GM21423 (cell line): ENCODE results near the gene MRPL44.
A peak's percentile ranks its signal among the peaks of the same experiment; 100 is the strongest.

Source experiments
- ATAC-seq: cut with Tn5 transposase; IDR thresholded peaks from one replicate; pipeline ENCODE4 v1.9.1; 2021; ENCODE audit warnings: mild to moderate bottlenecking, moderate library complexity; ENCODE audit not compliant: unreplicated experiment

The MRPL44 gene

DNA sequence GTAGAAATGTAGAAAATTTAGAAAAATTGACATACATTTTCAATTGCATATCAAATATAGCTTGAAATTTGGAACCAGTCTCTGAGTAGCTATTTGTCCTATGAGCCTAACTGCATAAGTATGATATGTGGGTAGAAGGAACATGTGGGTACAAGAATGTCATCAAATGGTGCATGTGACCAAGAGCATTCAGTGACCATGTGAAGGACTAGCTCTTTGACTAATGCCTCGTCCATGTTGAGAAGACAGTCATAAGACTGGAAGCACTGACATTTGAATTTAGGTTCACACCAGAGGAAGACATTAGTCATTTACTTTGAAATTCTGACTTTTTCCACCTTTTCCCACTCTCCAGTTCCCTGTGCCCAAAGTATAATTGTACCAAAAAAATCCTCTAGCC is 12.6 kb downstream of the MRPL44 start:
- no peak for ATAC-seq

DNA sequence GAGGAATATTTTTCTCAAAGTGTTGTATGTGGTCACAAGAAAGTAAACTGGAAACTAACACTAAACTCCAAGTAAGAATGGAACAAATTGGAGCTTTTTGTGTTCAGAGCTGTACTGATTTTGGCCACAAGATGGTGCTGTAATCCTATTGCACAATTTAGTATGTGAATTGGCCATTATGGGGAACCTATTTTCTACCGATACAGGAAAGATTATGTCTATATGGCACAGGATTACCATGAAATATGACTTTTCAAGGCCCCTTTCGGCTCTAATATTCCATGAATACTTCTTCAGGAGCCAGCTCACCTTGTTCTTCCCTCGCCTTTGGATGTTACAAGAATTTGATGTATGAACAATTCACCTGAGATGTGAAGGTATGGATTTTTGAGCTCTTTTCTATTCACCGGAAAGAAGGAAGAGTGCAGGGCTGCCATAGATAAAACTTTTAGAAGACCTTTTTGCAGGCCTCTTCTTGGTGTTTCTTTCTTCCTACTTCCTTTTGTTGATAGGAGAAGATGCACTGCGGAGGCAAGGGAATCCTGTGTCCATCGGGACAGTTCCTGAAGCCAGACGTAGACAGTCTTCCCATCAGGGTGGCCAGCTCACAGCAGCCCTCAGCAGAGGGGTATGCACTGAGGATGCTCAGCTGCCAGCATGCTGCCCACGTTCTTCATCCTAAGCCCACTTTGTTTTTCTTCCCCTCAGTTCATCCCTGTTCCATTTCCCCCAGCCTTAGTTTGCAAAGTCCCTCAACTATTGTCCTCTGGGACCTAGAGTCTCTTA is 13.3 kb downstream of the MRPL44 start:
- peak; percentile 71 for ATAC-seq

DNA sequence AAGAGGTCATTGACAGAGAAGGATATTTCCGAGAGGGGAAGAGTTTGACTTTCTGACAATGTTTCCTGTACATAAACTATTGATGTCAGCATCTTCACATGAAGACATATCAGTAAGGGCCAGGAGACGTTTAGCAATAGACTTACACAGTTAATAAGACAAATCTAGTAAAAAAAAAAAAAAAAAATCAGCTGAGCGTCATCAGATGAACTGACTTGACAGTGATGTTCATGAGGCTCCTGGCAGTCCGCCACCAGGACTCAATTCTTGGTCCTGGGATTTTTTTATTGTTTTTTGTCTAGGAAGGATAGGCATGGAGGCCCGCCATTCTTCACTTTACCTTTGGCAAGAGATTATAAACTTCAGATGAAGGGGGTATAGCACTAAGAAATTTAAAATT is 14.5 kb downstream of the MRPL44 start:
- ATAC-seq, result no peak

GRCh38 chr2:223972656-223973102 is 15.4 kb downstream of the MRPL44 start:
- ATAC-seq, result no peak

DNA sequence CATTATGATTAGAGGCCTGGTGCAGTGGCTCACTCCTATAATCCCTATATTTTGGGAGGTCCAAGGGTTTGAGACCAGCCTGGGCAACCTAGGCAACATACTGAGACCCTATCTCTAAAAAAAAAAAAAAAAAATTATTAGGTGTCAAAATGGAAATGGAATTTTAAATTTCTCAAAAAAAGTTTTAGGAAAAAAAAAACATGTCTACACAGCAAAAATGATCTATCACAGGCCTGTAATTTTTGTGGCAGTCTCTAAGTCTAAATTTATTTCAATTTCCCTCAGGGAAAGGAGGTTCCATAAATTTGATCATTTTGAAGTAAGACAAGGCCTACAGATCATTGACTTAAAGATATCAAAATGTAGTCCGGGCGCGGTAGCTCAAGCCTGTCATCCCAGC is 16.3 kb downstream of the MRPL44 start:
- no peak for ATAC-seq

GRCh38 chr2:223976635-223977226 is 19.5 kb downstream of the MRPL44 start:
- no peak for ATAC-seq

- ATAC-seq, result no peak
Observed at GRCh38 chr2:223978451-223978850, 21.2 kb downstream of the MRPL44 start.

GRCh38 chr2:223979730-223980396 is 22.6 kb downstream of the MRPL44 start:
- no peak for ATAC-seq

DNA sequence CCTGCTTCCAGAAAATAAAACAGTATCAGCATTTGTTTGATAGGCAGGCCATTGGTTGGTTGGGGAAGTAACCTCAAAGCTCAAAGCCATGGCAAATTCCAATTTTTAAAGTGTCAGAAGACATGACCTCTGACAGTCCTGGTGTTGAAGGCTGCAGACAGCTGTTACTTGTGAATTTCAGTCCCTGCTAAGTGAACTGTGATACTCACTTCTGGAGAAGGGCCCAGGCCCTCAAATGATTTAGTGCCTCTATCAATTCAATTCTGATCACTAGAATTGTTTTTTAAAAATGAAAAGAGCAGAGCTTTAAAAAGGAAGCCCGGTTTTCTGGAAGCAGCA is 23.1 kb downstream of the MRPL44 start:
- ATAC-seq, result no peak

- ATAC-seq, result no peak
Observed at GRCh38 chr2:223980803-223981202, 23.5 kb downstream of the MRPL44 start.

GRCh38 chr2:223981241-223981640 is 24.0 kb downstream of the MRPL44 start:
- ATAC-seq, result no peak

DNA sequence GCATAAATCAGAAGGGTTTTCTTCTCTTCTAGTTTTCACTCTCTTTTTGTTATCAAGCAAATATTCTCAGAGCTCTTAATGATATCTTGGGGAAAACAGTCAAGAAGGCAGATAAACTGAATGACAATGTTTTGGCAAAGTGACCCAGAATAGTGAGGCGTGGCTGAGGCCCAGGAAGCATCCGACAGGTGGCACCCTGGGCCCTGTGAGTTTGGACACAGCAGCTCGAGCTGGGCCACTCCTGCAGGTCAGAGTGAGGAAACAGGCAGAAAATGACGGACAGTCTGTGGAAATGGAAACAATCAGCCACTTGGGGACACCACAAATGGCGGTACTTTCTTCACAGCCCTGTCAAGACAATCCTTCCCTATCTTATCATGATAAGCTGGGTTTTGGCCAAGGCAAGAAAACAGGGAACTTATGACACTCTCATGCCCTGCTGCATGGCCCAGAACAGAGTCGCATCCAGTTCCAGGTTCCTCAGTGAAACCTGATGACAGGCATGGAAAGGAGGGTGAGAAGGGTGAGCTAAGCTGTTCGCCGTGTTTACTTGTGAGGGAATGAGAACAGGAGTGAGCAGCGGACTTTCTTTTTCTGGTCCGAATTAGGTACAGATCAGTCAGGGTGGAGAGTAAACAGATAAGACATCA is 32.1 kb downstream of the MRPL44 start:
- no peak for ATAC-seq

GRCh38 chr2:223989856-223990232 is 32.6 kb downstream of the MRPL44 start:
- no peak for ATAC-seq

DNA sequence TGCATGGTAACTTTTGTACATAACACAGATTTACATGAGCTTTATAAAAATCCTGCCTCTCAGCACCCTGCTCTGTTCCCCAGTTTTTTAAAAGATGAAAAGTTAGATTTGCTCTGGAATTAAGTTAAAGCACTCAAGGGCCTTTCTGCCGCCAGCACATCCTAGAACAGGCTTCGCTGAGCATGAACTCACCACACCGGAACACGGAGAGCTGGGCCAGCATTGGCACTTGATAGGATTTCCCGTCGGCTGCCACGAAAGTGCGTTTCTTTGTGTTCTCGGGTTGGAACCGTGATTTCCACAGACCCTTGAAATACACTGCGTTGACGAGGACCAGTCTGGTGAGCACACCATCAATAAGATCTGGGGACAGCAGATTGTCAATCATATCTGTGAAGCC is 34.3 kb downstream of the MRPL44 start:
- ATAC-seq, result no peak

DNA sequence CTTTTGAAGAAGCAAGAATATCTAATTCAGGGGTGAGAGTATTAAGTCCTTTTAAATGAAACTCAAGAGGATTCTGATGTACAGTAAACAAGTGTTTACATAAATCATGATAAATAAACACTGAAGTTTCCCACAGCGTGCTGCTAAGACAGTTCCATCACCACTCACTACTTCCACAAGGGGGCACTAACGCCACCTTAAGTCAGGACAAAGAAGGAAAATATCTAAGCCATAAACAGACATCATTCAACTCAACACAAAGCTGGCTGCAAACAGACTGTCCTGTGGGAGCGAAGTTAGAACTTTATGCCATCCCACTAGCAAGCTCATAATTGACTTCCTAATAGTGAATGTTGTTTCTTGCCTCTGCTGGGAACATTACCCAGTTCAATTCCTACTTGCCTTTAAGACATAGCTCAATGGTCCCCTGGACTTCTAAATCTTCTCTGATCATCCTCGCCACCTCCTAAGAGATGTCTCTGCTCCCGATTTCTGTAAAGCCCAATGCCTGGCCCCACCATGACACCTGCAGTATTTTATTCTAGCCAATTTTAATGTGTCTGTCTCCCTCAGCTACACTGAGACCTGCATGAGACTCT is 36.5 kb downstream of the MRPL44 start:
- ATAC-seq, result peak; percentile 57

DNA sequence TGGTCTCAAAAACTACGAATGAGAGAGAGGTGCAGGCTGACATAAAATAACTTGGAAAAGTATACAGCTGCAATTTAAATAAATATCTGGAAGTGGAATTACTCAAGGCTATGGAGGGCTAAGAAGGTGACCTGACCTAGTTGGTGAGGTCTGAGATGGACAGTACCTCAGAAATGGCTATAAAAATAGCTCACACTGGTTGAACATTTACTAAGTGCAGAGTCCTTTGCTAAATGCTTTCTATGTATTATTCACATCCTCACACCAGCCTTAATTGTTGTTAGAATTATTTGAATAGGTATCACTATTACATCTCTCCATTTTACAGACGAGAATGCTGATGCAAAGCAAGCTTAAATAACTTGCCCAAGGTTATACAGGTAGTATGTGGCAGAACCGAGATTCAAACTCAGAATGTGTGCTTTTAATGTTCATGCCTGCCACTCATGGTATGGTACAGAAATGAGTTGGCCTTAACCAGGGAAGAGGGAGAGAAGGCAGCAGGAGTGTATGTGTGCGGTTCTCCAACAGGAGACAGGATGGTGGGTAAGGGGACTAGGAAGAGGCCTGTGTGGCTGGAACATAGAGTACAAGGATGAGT is 37.4 kb downstream of the MRPL44 start:
- no peak for ATAC-seq

- no peak for ATAC-seq
Observed at GRCh38 chr2:223995569-223995968, 38.3 kb downstream of the MRPL44 start.

- ATAC-seq, result no peak
Observed at GRCh38 chr2:223996391-223996790, 39.1 kb downstream of the MRPL44 start.

GRCh38 chr2:223997938-223998337 is 40.7 kb downstream of the MRPL44 start:
- ATAC-seq, result no peak

GRCh38 chr2:223998948-223999347 is 41.7 kb downstream of the MRPL44 start:
- ATAC-seq, result no peak

DNA sequence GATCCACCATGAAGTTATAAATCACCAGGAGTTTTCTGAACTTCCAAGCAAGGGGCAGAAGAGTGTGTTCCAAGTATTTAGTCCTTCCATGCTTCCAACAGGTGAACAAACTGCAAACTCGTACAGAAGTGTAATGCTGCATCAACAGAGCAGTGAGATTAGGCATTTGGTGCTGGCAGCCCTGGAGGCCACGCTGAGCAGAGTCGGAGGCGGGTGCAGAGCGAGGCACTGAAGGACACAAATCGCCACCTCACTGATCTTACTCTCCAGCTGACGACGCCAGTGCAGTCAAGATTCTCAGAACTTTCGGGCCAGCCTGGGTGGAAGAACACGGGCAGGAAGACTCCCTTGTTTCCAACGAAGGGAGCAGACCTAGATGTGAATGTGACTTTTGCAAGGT is 42.6 kb downstream of the MRPL44 start:
- ATAC-seq, result no peak
